HG03159 (cell line): ENCODE measurements around the gene SLC12A9.

ENCODE experiments used
- ATAC-seq: cut with Tn5 transposase; IDR thresholded peaks from one replicate; pipeline ENCODE4 v1.9.1; 2021; ENCODE audit warnings: mild to moderate bottlenecking, moderate library complexity; ENCODE audit not compliant: unreplicated experiment

SLC12A9 gene

DNA sequence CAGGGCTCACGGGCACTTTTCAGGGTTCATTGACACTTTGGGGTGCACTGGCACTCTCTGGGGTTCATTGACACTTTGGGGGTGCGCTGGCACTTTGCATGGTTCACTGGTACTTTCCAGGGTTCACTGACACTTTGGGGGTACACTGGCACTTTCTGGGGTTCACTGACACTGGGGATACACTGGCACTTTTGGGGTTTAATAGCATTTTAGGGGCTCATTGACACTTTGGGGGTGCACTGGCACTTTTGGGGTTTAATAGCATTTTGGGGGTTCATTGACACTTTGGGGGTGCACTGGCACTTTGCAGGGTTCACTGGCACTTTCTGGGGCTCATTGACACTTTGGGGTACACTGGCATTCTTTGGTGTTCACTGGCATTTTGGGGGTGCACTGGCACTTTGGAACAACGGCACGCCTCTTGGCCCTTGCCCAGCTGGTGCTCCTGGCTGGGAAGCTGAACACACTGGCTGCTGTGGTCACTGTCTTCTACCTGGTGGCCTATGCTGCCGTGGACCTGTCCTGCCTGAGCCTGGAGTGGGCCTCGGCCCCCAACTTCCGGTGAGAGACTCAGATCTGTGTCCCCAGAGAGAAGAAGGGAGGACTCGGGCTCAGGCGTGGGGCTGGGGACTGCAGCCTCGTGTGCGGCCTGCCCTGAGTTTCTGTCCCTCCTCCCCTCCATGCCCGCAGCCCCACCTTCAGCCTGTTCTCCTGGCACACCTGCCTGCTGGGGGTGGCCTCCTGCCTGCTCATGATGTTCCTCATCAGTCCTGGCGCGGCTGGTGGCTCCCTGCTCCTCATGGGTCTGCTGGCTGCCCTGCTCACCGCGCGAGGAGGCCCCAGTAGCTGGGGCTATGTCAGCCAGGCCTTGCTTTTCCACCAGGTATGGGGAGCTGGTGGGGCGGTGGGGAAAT is 8.4 kb downstream of the SLC12A9 start:
- ATAC-seq, result no peak

DNA sequence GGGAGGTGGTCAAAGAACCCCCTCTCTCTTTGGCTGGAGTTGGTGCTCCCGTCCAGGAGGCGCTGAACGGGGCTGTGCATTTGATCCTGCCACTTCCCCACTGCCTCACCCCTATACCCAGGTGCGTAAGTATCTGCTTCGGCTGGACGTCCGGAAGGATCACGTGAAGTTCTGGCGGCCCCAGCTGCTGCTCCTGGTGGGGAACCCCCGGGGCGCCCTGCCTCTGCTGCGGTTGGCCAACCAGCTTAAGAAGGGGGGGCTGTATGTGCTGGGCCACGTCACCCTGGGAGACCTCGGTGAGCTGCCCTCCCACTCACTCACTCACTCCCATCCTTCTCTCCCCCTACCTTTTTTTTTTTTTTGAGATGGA is 9.1 kb downstream of the SLC12A9 start:
- ATAC-seq, result no peak

GRCh38 chr7:100863406-100863950 is 11.0 kb downstream of the SLC12A9 start:
- ATAC-seq, result no peak

GRCh38 chr7:100864263-100864845 is 11.8 kb downstream of the SLC12A9 start:
- ATAC-seq, result no peak

GRCh38 chr7:100865372-100865911 is 12.9 kb downstream of the SLC12A9 start:
- no peak for ATAC-seq

GRCh38 chr7:100865938-100866728 is 13.6 kb downstream of the SLC12A9 start:
- ATAC-seq, result no peak

DNA sequence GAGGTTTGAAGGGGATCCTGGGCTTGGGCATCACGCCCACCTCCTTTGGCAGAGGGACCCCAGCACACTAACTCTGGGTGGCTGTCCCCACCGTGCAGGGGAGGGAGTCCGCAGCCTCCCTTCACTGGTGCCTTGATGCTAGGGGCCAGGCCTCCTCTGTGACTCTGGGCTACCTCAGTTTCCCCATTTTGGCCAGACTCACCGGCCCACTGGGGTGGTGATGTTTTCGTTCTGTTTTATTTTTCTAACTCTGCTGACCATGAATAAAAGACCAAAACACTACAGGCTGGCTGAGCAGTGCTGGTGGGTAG is 14.2 kb downstream of the SLC12A9 start:
- ATAC-seq, result no peak

GRCh38 chr7:100867040-100867775 is 14.7 kb downstream of the SLC12A9 start, which contains the start of gene TRIP6:
Gene TRIP6 (plus strand): TSS chr7:100867387. CDS start chr7:100867498, 111 bp downstream.
- peak; percentile 42 for ATAC-seq

DNA sequence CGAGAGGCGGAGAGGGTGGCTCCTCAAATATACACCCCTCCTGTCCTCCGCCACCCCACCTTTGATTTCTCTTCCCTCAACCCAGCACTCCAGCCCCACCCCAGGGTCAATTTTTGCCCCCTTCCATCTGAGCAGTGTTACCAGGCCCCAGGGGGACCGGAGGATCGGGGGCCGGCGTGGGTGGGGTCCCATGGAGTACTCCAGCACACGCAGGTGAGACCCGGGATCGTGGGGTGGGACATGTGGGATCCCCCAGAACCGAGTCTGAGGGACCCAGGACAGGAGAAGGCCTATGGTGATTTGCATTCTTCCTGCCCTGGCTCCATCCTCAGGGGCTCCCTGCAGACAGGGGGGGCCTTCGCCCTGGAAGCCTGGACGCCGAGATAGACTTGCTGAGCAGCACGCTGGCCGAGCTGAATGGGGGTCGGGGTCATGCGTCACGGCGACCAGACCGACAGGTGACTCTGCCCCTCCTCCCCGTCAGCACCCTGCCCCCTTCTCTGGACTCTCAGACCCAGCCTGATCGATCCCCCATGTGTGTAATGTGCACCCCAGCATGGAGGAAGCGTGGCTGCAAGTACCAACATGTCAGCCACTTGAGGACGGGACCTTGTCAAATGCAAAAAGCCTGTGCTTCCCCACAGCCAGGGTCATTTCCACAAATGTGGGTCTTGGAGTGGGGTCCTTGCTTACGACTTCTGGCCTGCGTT is 15.4 kb downstream of the SLC12A9 start:
- ATAC-seq, result peak; percentile 16

- no peak for ATAC-seq
These were observed 21.2 kb downstream of the SLC12A9 start for GRCh38 chr7:100873599-100874299.

DNA sequence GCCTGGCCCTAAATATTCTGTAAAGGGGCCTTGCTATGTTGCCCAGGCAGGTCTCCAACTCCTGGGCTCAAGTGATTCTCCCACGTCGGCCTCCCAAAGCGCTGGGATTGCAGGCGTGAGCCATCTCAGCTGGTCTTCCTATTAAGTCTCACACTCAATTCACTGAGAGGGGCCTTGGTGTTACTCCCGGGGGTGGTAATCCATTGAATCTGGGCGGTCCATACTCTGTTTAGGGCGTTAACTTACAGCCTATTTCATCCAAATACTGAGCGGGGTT is 21.7 kb downstream of the SLC12A9 start:
- no peak for ATAC-seq

- peak; percentile 86 for ATAC-seq
These were observed 22.3 kb downstream of the SLC12A9 start, which contains the start of gene SRRT for GRCh38 chr7:100874577-100875355. Gene SRRT (plus strand): TSS chr7:100875103. CDS start chr7:100875591, 488 bp downstream.

DNA sequence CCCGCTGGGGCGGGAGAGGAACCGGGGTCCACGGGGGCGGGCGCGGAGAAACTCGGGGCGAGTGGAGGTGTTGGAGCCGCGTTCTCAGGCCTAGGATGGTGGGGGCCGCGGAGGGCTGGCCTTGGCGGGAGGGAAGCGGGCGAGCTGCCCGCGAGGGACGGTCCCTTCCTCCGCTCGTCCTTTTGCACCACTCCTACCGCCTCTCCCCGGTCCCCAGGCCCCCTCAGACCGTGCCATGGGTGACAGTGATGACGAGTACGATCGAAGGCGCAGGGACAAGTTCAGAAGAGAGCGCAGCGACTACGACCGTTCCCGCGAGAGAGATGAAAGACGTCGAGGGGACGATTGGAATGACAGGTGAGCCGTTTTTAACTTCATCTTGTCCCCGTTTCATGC is 22.8 kb downstream of the SLC12A9 start:
- ATAC-seq, result peak; percentile 22

DNA sequence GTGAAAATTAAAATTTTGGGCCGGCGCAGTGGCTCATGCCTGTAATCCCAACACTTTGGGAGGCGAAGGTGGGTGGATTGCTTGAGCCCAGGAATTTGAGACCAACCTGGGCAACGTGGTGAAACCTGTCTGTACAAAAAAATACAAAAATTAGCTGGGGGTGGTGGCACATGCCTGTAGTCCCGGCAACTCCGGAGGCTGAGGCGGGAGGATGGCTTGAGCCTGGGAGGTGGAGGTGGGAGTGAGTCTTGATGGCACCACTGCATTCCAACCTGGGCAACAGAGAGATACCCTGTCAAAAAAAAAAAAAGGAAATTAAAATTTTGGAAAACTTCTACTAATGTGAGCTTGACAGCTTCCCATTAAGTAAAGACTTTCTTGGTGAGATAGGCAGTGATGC is 25.5 kb downstream of the SLC12A9 start:
- no peak for ATAC-seq

- ATAC-seq, result no peak
These were observed 26.2 kb downstream of the SLC12A9 start for GRCh38 chr7:100878685-100879084.

GRCh38 chr7:100879685-100880261 is 27.3 kb downstream of the SLC12A9 start:
- ATAC-seq, result no peak

GRCh38 chr7:100880645-100881044 is 28.1 kb downstream of the SLC12A9 start:
- ATAC-seq, result no peak

DNA sequence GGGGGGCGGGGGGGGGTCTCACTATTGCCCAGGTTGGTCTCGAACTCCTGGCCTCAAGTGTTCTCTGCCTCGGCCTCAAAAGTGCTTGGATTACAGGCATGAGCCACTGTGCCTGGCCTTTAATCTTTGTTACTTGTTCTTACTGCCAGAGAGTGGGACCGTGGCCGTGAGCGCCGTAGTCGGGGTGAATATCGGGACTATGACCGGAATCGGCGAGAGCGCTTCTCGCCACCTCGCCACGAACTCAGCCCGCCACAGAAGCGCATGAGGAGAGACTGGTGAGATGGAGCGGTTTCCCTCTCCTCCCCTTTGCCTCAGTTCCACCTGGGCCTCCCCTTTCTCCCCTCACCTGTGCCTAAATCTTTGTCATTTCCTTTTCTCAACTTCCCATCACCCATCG is 28.6 kb downstream of the SLC12A9 start:
- no peak for ATAC-seq
